ENCODE data around the gene TBC1D10B.

Gene TBC1D10B

GRCh38 chr16:30372038-30372712 lies 1.9 kb upstream of the TBC1D10B start:
- DNase-seq = no peak

GRCh38 chr16:30371248-30371816 lies 1.0 kb upstream of the TBC1D10B start:
- no peak for DNase-seq

GRCh38 chr16:30369938-30370455 lies 297 bp downstream of the TBC1D10B start:
- no peak for DNase-seq

GRCh38 chr16:30369091-30369937 lies 980 bp downstream of the TBC1D10B start:
- DNase-seq = no peak

- DNase-seq = no peak
Measured at GRCh38 chr16:30368792-30369090, 1.6 kb downstream of the TBC1D10B start.

GRCh38 chr16:30368122-30368791 lies 2.0 kb downstream of the TBC1D10B start:
- DNase-seq = no peak

- no peak for DNase-seq
Measured at GRCh38 chr16:30367349-30368009, 2.8 kb downstream of the TBC1D10B start.

GRCh38 chr16:30366511-30366910 lies 3.8 kb downstream of the TBC1D10B start:
- no peak for DNase-seq

GRCh38 chr16:30365200-30365599 lies 5.1 kb downstream of the TBC1D10B start:
- no peak for DNase-seq

GRCh38 chr16:30361180-30361579 lies 9.1 kb downstream of the TBC1D10B start:
- DNase-seq = no peak

- no peak for DNase-seq
Measured at GRCh38 chr16:30359871-30360170, 10.5 kb downstream of the TBC1D10B start.

- no peak for DNase-seq
Measured at GRCh38 chr16:30358990-30359870, 11.1 kb downstream of the TBC1D10B start.

- no peak for DNase-seq
Measured at GRCh38 chr16:30358577-30358936, 11.7 kb downstream of the TBC1D10B start.

GRCh38 chr16:30357715-30358576 lies 12.3 kb downstream of the TBC1D10B start:
- DNase-seq = no peak

- DNase-seq = no peak
Measured at GRCh38 chr16:30357085-30357714, 13.1 kb downstream of the TBC1D10B start.

- DNase-seq = no peak
Measured at GRCh38 chr16:30356401-30357084, 13.8 kb downstream of the TBC1D10B start.

GRCh38 chr16:30355954-30356308 lies 14.4 kb downstream of the TBC1D10B start:
- DNase-seq = no peak

GRCh38 chr16:30355144-30355953 lies 14.9 kb downstream of the TBC1D10B start, which contains the start of gene CD2BP2:
Gene CD2BP2 (minus strand): TSS chr16:30355308. CDS start chr16:30354681, 627 bp downstream.
- peak; percentile 97 for DNase-seq
